OCI-LY1 (cell line): Measurements from ENCODE around the gene VAV3.

Experiments
- H2AFZ ChIP-seq: fragments of 200-600 bp; sonication (generic), shearing (Covaris generic); 2 replicates; pipeline ENCODE4 v1.6.0; 2014; ENCODE audit warnings: antibody characterized with exemption, mild to moderate bottlenecking, low read length
- H3F3A ChIP-seq: fragments of 200-600 bp; sonication (generic), shearing (Covaris generic); 2 replicates; pipeline ENCODE4 v1.6.0; 2014; ENCODE audit warnings: mild to moderate bottlenecking, antibody characterized with exemption, low read length, moderate library complexity; ENCODE audit not compliant: insufficient read depth
- H3K27ac ChIP-seq: fragments of 200-600 bp; sonication (generic); 2 replicates; pipeline ENCODE4 v1.5.1; 2014; ENCODE audit warnings: low read length, mixed run types, mild to moderate bottlenecking, low read depth; ENCODE audit not compliant: poor library complexity, severe bottlenecking
- H3K27me3 ChIP-seq: fragments of 200-600 bp; sonication (generic); 2 replicates; pipeline ENCODE4 v1.6.0; 2014; ENCODE audit warnings: antibody characterized with exemption, mild to moderate bottlenecking, low read length, moderate library complexity; ENCODE audit not compliant: insufficient read depth
- H3K36me3 ChIP-seq: fragments of 200-600 bp; sonication (generic); 2 replicates; pipeline ENCODE4 v1.6.1; 2014; ENCODE audit warnings: mild to moderate bottlenecking, antibody characterized with exemption, low read length, moderate library complexity, mixed read lengths; ENCODE audit not compliant: insufficient read depth
- H3K4me1 ChIP-seq: fragments of 200-600 bp; sonication (generic); 2 replicates; pipeline ENCODE4 v1.5.1; 2014; ENCODE audit warnings: mild to moderate bottlenecking, low read length, moderate library complexity; ENCODE audit not compliant: insufficient read depth, severe bottlenecking
- H3K4me2 ChIP-seq: fragments of 200-600 bp; sonication (generic), shearing (Covaris generic); 2 replicates; pipeline ENCODE4 v1.6.1; 2014; ENCODE audit warnings: low read length
- H3K4me3 ChIP-seq: fragments of 200-600 bp; sonication (generic); 2 replicates; pipeline ENCODE4 v1.5.1; 2014; ENCODE audit warnings: low read length, low read depth, mild to moderate bottlenecking, mixed read lengths; ENCODE audit not compliant: poor library complexity, severe bottlenecking
- H3K79me2 ChIP-seq: fragments of 200-600 bp; shearing (Covaris generic); 2 replicates; pipeline ENCODE4 v1.6.1; 2016; ENCODE audit warnings: mixed run types, low read length, mixed read lengths; ENCODE audit not compliant: insufficient read depth
- H3K9ac ChIP-seq: fragments of 200-600 bp; sonication (generic), shearing (Covaris generic); 2 replicates; pipeline ENCODE4 v1.6.1; 2014; ENCODE audit warnings: mild to moderate bottlenecking, low read length, mixed read lengths
- H3K9me2 ChIP-seq: fragments of 200-600 bp; sonication (generic), shearing (Covaris generic); 2 replicates; pipeline ENCODE4 v1.6.1; 2014; ENCODE audit warnings: low read depth, mild to moderate bottlenecking, low read length, mixed read lengths
- H3K9me3 ChIP-seq: fragments of 200-600 bp; shearing (Covaris generic); 2 replicates; pipeline ENCODE4 v1.6.1; 2014; ENCODE audit warnings: low read length, mixed read lengths
- H4K20me1 ChIP-seq: fragments of 200-600 bp; sonication (generic), shearing (Covaris generic); 2 replicates; pipeline ENCODE4 v1.6.0; 2016; ENCODE audit warnings: mild to moderate bottlenecking, low read length; ENCODE audit not compliant: insufficient read depth
- CTCF ChIP-seq: fragments of 200-600 bp; sonication (generic), shearing (Covaris generic); IDR thresholded peaks from 2 replicates; pipeline ENCODE4 v1.5.1; 2017; ENCODE audit warnings: mild to moderate bottlenecking, antibody characterized with exemption, low read length, moderate library complexity, mixed read lengths
- EZH2 ChIP-seq: fragments of 200-600 bp; sonication (generic), shearing (Covaris generic); IDR thresholded peaks from 2 replicates; pipeline ENCODE4 v1.8.0; 2017; ENCODE audit warnings: borderline replicate concordance, mixed run types, mild to moderate bottlenecking, antibody characterized with exemption, low read length, moderate library complexity, mixed read lengths

Gene VAV3

GRCh38 chr1:107941123-107941522, 23.9 kb downstream of the VAV3 start:
- H3K36me3 ChIP-seq: no peaks in the 10 kb centered on the region
- peaks cover 69% of the 10 kb centered on the region for H3K4me1 ChIP-seq
- H3K9ac ChIP-seq: no peak overlapping the region
- no peaks in the 10 kb centered on the region for H3K9me3 ChIP-seq
- no peak for TF ChIP-seq EZH2
- no peak for TF ChIP-seq CTCF
- no peaks in the 10 kb centered on the region for H3K27me3 ChIP-seq
- H3K4me3 ChIP-seq: no peak overlapping the region
- no peaks in the 10 kb centered on the region for H3K9me2 ChIP-seq
- H3K79me2 ChIP-seq: 0 out of 2 replicates have a peak, but pooled peaks cover 1% of the 10 kb centered on the region
- H4K20me1 ChIP-seq: no peaks in the 10 kb centered on the region
- H3K27ac ChIP-seq: no peak overlapping the region
- no peak overlapping the region for H2AFZ ChIP-seq
- H3F3A ChIP-seq: no peaks in the 10 kb centered on the region
- no peak overlapping the region for H3K4me2 ChIP-seq

- Histone ChIP-seq H3K4me3 (no peak overlapping the region), H4K20me1 (no peaks in the 10 kb centered on the region), H3K9me3 (no peaks in the 10 kb centered on the region), H3K4me2 (no peak overlapping the region), H3F3A (peaks cover 3% of the 10 kb centered on the region; the same call in 1 of the 2 replicates), H3K4me1 (peaks cover 74% of the 10 kb centered on the region), H2AFZ (no peak overlapping the region), H3K27me3 (no peaks in the 10 kb centered on the region), H3K27ac (no peak overlapping the region), H3K79me2 (0 out of 2 replicates have a peak, but pooled peaks cover 4% of the 10 kb centered on the region), H3K36me3 (no peaks in the 10 kb centered on the region), H3K9ac (no peak overlapping the region), H3K9me2 (no peaks in the 10 kb centered on the region)
- TF ChIP-seq EZH2 (no peak), CTCF (no peak)
These were observed 24.3 kb downstream of the VAV3 start for GRCh38 chr1:107940701-107941100.

GRCh38 chr1:107940017-107940577, 24.9 kb downstream of the VAV3 start:
- no peaks in the 10 kb centered on the region for H3K27me3 ChIP-seq
- H4K20me1 ChIP-seq: no peaks in the 10 kb centered on the region
- no peaks in the 10 kb centered on the region for H3K9me3 ChIP-seq
- H3K4me2 ChIP-seq: no peak overlapping the region
- 0 out of 2 replicates have a peak, but pooled peaks cover 4% of the 10 kb centered on the region for H3K79me2 ChIP-seq
- peaks cover 6% of the 10 kb centered on the region for H3F3A ChIP-seq
- no peak overlapping the region for H3K4me3 ChIP-seq
- H3K4me1 ChIP-seq: peaks cover 80% of the 10 kb centered on the region
- no peak for TF ChIP-seq CTCF
- no peak for TF ChIP-seq EZH2
- no peak overlapping the region for H3K9ac ChIP-seq
- no peak overlapping the region for H3K27ac ChIP-seq
- no peaks in the 10 kb centered on the region for H3K9me2 ChIP-seq
- H3K36me3 ChIP-seq: no peaks in the 10 kb centered on the region
- no peak overlapping the region for H2AFZ ChIP-seq
